ENCODE data around the gene STYXL1.

The STYXL1 gene

DNA sequence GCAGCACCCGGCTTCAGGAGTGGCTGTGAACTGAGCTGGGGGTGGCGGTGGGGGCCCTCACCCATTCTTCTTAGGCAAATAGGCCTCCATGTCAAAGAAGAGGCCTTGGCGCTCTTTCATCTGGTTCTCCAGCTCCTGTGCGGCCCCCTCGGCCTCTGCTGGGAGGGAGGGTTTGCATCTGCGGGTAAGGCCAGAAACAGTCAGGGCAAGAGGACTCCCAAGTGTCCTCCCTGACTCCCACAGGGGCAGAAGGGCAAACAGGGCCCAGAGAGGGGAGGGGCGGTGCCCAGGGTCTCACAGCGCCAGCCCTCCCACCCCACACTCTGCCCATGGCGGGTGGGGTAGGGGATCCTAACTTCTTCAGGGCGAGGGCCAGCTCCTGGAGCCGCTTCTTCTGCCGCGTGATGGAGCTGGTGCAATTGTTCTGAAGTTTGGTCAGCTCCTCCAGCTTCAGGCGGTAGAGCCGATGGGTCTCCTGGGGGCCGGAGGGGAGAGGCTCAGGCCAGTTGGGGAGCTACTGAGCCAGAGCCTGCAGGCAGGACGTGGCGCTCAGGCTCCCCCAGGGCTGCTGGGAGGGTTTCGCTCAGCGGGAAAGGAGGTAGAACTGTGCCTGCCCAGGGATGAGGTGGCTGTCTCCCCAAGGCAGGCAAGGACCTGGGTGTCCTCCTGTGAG, 55.6 kb downstream of the STYXL1 start:
- DNase-seq (ENCODE audit: low spot score): no peak

DNA sequence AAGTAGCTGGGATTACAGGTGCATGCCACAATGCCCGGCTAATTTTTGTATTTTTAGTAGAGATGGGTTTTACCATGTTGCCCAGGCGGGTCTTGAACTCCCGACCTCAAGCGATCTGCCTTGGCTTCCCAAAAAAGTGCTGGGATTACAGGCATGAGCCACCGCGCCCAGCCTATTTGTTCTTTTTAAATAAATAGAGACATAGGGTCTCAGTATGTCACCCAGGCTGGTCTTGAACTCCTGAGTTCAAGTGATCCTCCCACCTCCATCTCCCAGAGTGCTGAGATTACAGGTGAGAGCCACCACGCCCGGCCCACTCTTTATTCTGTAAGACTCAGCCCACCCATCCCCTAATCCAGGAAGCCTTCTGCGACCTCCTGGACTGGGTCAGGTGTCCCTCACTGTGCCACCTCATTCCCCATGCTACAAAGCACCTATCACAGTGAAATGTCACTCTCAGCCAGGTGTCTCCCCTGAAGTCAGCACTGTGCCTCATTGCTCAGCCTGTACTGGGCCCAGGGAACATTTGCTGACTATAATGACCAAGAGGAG, 56.2 kb downstream of the STYXL1 start:
- DNase-seq (ENCODE audit: low spot score): no peak

DNA sequence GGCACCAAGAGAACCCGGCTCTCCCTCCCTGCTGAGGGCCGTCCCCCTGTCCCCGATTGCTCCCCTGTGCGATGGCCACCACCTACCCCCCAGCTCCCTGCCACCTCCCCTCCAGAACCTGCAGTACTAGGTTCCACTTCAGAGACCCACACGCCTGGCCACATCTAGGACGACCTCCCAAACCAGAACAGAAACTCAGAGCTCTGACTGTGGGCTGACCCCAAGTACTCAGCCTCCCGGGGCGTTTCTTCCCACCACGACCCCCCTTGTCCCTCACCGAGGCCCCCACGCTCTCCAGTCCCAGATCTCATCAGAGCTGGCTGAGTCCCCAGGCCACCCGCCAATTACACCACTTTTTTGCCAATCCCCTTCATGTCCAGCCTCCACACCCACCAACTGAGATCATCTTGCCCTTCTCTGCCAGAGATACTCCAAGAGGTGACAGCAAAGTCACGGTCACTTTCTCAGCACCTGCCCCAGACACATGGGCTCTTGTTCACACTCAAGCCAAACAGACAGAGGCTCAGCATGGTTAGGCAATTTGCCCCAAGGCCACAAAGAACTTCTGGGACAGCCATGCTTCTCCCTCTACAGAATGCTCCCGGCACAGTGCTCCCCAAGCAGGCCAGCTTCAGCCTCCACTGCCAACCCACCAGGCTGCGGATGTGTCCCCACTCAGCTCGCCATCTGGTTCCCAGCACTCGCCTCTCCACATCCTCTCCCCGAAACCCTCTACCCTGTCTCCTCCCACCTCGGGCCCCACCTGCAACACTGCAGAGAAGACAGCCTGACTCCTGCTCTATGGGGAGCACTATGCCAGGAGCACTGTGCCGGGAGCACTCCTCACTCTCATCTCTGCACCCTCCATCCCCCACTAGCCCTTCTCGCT, 58.1 kb downstream of the STYXL1 start:
- DNase-seq (ENCODE audit: low spot score): no peak

DNA sequence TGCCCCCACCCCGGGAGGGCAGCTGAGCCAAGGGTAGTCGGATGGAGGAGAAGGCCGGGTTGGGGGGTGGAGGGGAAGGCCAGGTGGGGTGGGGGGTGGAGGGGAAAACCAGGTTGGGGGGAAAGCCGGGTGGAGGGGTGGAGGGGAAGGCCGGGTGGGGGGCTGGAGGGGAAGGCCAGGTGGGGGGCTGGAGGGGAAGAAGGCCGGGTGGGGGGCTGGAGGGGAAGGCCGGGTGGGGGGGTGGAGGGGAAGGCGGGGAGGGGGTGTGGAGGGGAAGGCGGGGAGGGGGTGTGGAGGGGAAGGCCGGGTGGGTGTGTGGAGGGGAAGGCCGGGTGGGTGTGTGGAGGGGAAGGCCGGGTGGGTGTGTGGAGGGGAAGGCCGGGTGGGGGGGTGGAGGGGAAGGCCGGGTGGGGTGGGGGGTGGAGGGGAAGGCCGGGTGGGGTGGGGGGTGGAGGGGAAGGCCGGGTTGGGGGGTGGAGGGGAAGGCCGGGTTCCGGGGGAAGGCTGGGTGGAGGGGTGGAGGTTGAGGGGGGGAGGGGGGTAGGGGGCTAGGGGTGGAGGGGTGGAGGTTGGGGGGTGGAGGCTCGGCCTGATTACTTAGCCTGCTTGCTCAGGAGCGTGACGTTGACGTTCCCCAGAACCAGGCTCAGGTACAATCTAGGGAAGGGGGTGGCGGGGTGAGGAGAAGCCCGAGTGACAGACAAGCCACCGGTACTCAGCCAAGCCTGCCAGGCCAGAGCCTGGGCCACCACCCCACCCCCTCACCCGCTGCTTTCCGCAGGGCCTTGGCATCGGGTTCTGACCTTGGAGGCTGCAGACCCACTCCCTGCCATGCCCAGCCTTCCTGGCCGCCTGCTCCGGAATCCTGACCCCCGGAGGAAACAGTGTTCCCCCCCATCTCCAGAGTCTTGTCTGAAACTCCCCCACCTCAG, 59.0 kb downstream of the STYXL1 start:
- DNase-seq (ENCODE audit: low spot score): no peak

DNA sequence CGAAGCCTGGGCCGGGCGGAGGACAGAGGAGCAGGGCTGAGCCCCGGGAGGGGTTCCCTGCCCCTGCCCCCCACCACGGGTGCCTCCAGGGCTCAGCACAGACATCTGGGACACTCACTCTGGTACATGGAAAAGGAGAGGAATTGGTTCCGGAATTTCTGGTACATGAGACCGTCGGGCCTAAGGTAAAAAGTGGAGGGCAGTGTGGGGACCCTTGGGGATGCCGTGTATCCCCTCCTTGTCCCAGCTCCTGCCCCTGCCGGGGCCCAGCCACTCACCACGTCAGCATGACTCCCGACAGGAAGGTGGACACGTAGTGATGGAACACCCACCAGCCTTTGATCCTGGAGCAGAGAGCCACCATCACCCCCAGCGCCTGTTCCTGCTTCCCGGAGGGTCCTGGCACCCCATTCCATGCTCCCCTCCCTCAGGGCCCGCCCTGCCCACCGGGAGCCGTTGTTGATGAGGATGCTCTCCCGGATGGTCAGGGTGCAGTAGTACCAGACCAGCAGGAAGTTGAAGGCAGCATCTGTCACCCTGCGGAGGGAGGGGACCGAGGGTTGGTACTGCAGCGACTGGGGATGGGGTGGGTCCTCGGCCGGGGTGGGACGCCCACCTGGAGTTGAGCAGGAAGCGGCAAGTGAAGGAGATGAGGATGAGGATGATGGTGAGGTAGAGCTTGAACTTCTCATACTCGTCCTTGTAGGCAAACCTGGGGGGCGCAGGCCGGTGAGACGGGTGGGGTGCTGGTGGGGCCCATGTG, 59.8 kb downstream of the STYXL1 start:
- DNase-seq (ENCODE audit: low spot score): no peak

DNA sequence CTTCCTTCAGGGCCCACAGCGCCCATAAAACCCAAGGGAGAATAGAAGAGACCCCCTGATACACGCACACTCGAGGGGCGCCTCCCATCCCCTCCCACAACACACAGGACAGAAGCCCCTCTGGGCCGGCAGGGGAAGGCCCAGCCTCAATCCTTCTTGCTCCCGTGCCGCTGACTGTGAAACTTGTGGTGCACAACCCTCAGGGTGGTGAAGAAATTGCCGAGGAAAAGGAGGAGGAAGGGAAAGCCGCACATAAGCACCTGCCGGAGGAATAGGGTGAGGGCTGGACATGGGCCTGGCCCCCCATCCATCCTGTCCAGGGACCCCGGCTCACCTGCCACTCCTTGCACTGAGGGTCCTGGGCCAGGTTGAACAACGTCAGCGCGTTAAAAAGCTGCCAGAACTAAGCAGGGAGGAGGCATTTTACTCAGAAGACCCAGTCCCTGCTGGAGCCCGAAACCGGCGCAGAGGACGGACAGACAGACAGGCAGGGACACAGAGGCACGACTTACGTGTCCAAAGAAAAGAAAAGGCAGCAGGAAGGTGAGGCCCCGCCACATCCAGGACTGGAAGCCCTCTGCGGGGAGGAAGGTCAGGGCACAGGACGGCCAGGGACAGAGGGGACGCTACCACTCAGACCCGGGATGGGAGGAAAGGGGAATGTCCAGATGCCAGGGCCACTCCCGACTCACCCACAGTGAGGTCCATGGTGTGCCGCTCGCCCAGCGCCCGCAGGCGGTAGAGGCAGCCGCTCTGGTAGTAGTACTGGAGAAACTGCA, 60.6 kb downstream of the STYXL1 start:
- no peak for DNase-seq (ENCODE audit: low spot score)

DNA sequence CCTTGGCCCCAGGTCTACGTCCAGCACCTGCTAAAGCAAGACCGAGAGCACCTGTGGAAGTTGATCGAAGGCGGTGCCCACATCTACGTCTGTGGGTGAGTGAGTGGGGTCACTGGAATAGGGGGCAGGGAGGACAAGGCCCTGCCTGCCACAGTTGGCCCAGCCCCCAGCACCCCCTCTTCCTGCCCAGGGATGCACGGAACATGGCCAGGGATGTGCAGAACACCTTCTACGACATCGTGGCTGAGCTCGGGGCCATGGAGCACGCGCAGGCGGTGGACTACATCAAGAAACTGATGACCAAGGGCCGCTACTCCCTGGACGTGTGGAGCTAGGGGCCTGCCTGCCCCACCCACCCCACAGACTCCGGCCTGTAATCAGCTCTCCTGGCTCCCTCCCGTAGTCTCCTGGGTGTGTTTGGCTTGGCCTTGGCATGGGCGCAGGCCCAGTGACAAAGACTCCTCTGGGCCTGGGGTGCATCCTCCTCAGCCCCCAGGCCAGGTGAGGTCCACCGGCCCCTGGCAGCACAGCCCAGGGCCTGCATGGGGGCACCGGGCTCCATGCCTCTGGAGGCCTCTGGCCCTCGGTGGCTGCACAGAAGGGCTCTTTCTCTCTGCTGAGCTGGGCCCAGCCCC, 61.5 kb downstream of the STYXL1 start:
- no peak for DNase-seq (ENCODE audit: low spot score)

DNA sequence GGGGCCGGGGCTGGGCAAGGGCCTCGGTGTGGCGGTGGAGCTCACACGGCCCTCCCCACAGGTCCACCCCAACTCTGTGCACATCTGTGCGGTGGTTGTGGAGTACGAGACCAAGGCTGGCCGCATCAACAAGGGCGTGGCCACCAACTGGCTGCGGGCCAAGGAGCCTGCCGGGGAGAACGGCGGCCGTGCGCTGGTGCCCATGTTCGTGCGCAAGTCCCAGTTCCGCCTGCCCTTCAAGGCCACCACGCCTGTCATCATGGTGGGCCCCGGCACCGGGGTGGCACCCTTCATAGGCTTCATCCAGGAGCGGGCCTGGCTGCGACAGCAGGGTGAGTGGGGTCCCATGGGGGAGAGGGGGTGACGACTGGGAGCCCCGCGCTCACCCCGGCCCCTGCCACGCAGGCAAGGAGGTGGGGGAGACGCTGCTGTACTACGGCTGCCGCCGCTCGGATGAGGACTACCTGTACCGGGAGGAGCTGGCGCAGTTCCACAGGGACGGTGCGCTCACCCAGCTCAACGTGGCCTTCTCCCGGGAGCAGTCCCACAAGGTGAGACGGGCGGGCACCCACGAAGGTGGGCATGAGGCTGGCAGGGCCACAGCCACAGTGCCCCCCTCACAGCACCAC, 62.2 kb downstream of the STYXL1 start:
- DNase-seq (ENCODE audit: low spot score): peak; percentile 29

DNA sequence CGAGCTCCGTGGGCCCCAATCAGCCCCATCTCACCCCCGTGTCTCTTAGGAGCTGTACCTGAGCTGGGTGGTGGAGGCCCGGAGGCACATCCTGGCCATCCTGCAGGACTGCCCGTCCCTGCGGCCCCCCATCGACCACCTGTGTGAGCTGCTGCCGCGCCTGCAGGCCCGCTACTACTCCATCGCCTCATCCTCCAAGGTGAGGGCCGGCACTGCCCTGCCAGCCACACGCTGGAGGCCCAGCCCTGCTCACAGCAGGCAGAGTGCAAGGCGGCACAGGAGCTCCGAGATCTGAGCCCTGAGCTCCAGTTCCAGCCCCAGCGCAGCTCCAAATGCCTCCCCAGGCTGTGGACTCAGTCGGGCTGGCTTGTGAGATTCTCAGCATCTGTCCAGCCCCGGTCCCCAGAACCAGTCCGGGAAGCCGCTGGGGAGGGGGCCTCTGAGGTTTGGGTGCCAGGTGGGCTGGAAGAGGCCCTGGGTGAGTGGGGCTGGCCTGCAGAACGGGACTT, 62.7 kb downstream of the STYXL1 start:
- no peak for DNase-seq (ENCODE audit: low spot score)

DNA sequence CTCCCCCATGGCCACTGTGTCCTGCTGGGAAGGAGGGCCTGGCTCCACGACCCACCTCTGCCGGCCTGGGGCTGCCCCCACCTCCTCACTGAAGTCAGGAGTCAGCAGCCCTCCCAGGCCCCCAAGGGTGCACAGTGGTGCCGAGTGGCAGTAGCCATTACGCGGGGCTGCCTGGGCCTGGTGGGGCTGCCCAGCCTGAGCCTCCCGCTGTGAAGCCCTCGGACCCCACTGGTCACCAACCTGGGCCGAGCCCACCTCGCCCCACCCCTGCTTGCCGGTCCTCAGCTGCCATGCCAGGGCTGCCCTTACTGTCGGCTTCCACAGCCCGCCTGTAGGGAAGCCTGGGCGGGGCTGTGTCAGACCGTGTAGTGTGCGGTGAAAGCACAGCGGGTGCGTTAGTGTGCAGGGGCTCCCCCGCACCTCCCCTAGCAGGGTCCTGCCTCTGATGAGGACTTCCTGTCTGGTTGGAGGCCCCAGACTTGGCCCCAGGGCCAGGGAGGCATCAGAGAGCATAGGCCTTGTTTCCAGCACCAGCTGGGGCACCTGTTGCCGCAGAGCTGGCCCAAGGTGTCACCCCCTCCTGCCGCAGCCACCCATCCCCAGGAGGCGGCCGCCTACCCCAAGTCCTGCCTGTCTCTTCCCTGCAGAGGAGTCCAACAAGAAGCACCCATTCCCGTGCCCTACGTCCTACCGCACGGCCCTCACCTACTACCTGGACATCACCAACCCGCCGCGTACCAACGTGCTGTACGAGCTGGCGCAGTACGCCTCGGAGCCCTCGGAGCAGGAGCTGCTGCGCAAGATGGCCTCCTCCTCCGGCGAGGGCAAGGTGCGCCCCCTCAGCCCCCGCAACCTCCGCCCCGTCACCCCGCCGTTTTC, 63.4 kb downstream of the STYXL1 start:
- no peak for DNase-seq (ENCODE audit: low spot score)

DNA sequence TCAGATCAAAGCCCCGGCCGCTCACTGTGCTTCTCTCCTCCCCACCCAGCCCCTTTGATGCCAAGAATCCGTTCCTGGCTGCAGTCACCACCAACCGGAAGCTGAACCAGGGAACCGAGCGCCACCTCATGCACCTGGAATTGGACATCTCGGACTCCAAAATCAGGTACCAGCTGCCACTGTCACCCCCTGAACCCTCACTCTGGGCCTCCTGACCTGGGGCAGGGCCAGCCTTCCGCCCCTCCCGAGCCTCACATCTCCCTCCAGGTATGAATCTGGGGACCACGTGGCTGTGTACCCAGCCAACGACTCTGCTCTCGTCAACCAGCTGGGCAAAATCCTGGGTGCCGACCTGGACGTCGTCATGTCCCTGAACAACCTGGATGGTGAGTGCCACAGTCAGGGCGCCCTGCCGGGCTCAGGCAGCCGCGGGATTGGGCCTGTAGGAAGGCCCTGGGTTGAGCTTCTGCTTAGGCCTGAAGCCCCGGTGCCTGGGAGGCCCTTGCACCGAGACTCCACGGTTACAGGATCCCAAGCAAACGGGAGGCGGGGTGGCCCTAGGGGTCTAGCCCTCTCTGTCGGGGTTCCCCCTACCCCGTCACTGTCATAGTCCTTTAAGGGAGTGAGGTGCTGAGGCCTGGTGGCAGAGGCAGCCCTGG, 64.2 kb downstream of the STYXL1 start:
- no peak for DNase-seq (ENCODE audit: low spot score)

DNA sequence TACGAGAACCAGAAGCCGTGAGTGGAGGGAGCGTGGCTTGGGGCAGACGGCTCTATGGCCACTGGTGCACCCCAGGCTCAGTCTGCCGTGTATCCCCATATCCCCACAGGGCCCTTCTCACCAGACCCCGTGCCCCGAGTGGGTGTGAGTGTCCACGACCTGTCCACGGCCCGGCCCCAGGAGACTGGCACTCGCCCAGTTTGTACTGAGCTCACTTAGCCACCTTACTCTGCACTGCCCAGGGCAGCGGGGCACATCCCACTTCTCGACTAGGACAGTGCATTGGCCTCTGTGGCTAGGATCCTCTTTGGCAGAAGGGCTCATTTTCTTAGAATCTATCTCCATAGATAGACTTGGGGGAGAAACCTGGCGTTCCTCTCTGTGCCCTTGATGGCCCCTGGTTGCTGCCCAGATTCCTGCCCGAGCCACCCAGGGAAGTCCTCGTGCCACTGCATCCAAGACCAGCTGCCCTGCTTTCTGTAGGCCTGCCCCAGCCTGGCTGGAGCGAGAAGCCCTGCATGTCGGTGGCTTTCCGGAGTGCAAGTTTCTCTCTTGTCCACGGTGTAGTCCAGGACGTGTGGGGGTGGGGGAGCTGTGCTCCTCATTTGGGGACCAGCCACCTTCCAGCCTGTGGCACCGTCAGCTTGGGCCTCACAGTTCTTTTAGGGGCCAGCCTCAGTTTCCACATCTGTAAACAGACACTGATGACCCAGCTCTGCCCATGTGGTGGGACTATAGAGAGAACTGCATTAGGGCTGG, 65.3 kb downstream of the STYXL1 start:
- no peak for DNase-seq (ENCODE audit: low spot score)

DNA sequence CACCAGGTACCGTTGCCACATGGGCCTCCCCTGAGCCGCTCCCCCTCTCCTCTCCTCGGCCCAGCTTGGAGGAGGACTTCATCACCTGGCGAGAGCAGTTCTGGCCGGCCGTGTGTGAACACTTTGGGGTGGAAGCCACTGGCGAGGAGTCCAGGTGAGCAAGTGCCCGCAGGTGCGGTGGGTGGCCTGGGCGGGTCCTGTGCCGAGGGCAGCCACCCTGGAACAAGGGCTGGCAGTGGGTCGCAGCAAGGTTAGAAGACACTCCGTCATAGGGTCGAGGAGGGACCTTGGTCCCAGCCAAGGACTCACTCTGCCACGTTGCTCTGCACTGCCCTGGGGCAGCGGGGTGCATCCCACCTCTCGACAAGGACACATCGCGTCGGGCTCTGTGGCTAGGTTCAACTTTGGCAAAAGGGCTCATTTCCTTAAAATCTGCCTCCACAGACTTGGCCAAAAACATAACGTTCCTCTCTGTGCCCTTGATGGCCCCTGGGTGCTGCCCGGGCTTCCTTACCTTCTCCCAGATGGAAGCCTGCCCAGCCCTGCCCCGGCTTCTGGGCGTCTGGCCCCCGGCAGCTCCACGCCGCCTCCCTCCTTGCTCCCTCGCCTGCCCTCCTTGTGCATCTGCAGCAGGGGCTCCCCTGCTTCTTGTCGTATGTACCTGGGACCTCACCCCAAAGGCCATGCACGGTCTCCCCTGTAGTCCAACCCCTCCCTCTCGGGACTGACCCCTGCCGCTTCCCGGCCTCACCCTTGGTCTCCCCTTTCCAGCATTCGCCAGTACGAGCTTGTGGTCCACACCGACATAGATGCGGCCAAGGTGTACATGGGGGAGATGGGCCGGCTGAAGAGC, 66.1 kb downstream of the STYXL1 start:
- DNase-seq (ENCODE audit: low spot score): no peak

DNA sequence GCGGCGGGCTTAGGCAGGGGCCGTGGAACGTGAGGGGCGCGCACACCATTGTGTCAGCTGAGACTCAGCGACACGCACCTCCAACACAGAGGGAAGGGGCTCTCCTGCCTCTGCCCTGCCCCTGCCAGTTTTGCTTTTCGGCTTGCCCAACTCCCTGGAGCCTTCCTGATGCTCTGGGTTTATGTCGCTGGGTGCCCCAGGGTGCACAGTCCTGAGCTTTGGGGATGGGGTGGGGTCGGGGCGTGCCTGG, 66.7 kb downstream of the STYXL1 start:
- DNase-seq (ENCODE audit: low spot score): no peak

DNA sequence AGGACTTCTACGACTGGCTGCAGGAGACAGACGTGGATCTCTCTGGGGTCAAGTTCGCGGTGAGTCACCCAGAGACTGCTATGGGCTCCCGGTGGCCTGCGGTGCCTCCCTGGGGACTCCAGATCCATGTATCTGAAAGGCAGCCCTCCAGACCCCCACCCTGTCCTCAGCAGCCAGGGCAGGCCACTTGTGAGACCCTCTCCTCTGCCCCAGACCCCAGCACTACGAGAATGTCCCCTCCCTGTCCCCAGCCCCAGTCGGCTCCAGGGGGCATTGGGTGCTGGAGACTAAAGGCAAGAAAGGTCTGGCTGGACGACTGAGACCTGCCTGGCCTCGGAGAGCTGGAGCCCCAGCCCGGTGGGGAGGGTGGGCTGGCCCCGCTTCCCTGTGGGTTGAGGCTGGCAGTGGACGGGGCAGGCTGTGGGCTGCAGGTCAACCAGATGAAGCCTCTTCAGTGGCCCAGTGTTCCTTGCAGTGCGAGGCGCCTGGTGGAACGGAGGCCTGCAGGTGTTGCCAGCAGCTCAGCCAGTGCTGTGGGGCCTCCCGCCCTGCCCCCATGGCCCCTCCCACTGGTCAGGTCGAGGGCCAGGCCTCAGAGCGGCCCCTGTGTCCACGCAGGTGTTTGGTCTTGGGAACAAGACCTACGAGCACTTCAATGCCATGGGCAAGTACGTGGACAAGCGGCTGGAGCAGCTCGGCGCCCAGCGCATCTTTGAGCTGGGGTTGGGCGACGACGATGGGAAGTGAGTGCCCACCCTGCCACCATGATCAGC, 67.2 kb downstream of the STYXL1 start:
- no peak for DNase-seq (ENCODE audit: low spot score)

All from hematopoietic multipotent progenitor cell treated with erythropoietin and hydrocortisone succinate and interleukin-3 and kit ligand, for 15 days (in vitro differentiated cells).